HCT116 (cell line): ENCODE data around the gene SEC31B. TPM values are rescaled to one million over a fixed set of nuclear protein-coding genes. Genes with fewer than 3 reads are reported as not detected.

Experiments used
- ATAC-seq: fragments of 200-7000 bp; cut with Tn5 transposase; 2 replicates; pipeline ENCODE4 v1.9.1; 2020; ENCODE audit warnings: mild to moderate bottlenecking, moderate library complexity
- BruUV-seq: library from RNA; stranded (reverse); fragments of 400-500 nt; replicated peaks from 2 replicates; lab custom pipeline; 2021; lab: Mats Ljungman, UMichigan
- CTCF ChIA-PET: fragments of 300-600 bp; sonication (Branson Sonifier 250); formaldehyde crosslinking; loops from one replicate; lab custom pipeline; 2021; ENCODE audit warnings: antibody characterized with exemption; lab: Charles Lee
- POLR2A ChIA-PET: fragments of 300-600, 350-600 bp; sonication (Branson Sonifier 250); formaldehyde crosslinking; loops from one replicate; lab custom pipeline; 2021; ENCODE audit warnings: antibody characterized with exemption; lab: Charles Lee
- RAD21 ChIA-PET, 2 experiments: fragments of 300-600 bp; sonication (Branson Sonifier 250); formaldehyde crosslinking; loops; one replicate each; lab custom pipeline; 2023; ENCODE audit warnings: low total read pairs in 2 of 2; ENCODE audit not compliant: uncharacterized antibody in 2 of 2, unreplicated experiment in 2 of 2, low non-redundant PET in 1 of 2; lab: Charles Lee
- DNase-seq: peaks from one replicate; pipeline ENCODE4 v3.0.0-alpha.2; 2010; ENCODE audit warnings: low read depth, low spot score
- H2AFZ ChIP-seq: fragments of 200-600 bp; shearing (Covaris generic), sonication (generic); 2 replicates; pipeline ENCODE4 v1.6.1; 2017; ENCODE audit warnings: low read depth, mixed run types, mixed read lengths, antibody characterized with exemption, low read length; ENCODE audit not compliant: poor library complexity, severe bottlenecking
- H3K27ac ChIP-seq: 2 replicates; pipeline ENCODE4 v1.5.1; 2012; ENCODE audit warnings: low read depth, low read length
- H3K27me3 ChIP-seq: fragments of 200-600 bp; sonication (generic); 2 replicates; pipeline ENCODE4 v1.6.1; 2016; ENCODE audit warnings: mixed run types, low read length, mixed read lengths; ENCODE audit not compliant: insufficient read depth
- H3K36me3 ChIP-seq, 2 experiments: fragments of 200-500 bp in 1 of 2; fragments of 200-600 bp in 1 of 2; sonication (Bioruptor generic) in 1 of 2; sonication (generic) in 1 of 2; 2 replicates each; pipeline versions ENCODE4 v1.5.1 to v1.6.1; 2014 to 2016; ENCODE audit warnings: low read length in 2 of 2, inconsistent platforms in 1 of 2, mixed read lengths in 1 of 2, mixed run types in 1 of 2; ENCODE audit not compliant: insufficient read depth in 2 of 2, control insufficient read depth in 1 of 2
- H3K4me1 ChIP-seq, 2 experiments: fragments of 200-600 bp in 1 of 2; sonication (generic) in 1 of 2; 2 replicates each; pipeline versions ENCODE4 v1.5.1 to v1.6.1; 2012 to 2017; ENCODE audit warnings: low read length in 2 of 2, inconsistent platforms in 1 of 2, mild to moderate bottlenecking in 1 of 2, mixed read lengths in 1 of 2, mixed run types in 1 of 2, moderate library complexity in 1 of 2; ENCODE audit not compliant: insufficient read depth in 2 of 2, control insufficient read depth in 1 of 2
- H3K4me2 ChIP-seq: fragments of 200-600 bp; sonication (generic); 2 replicates; pipeline ENCODE4 v1.6.1; 2017; ENCODE audit warnings: mixed run types, low read length, mixed read lengths
- H3K4me3 ChIP-seq, 2 experiments: fragments of 200-600 bp in 1 of 2; sonication (generic) in 1 of 2; replicated peaks in 1 of 2; 2 replicates each; pipeline ENCODE4 v1.5.1; 2011 to 2016; ENCODE audit warnings: low read length in 2 of 2, control low read depth in 1 of 2, low read depth in 1 of 2, mild to moderate bottlenecking in 1 of 2, mixed read lengths in 1 of 2, mixed run types in 1 of 2
- H3K79me2 ChIP-seq: fragments of 200-600 bp; sonication (generic); 2 replicates; pipeline ENCODE4 v1.6.1; 2017; ENCODE audit warnings: mild to moderate bottlenecking, mixed run types, low read length, moderate library complexity, mixed read lengths; ENCODE audit not compliant: insufficient read depth
- H3K9ac ChIP-seq: fragments of 200-600 bp; sonication (generic); 2 replicates; pipeline ENCODE4 v1.6.1; 2016; ENCODE audit warnings: low read length, mixed read lengths
- H3K9me2 ChIP-seq: fragments of 200-600 bp; sonication (generic), shearing (Covaris generic); 2 replicates; pipeline ENCODE4 v1.6.1; 2017; ENCODE audit warnings: mixed run types, mild to moderate bottlenecking, moderate library complexity; ENCODE audit not compliant: insufficient read depth
- H3K9me3 ChIP-seq, 2 experiments: fragments of 200-500 bp in 1 of 2; fragments of 200-600 bp in 1 of 2; sonication (Bioruptor generic) in 1 of 2; sonication (generic) in 1 of 2; 2 replicates each; pipeline ENCODE4 v1.6.1; 2014 to 2017; ENCODE audit warnings: low read length in 2 of 2, mixed read lengths in 2 of 2, inconsistent platforms in 1 of 2, low read depth in 1 of 2, mild to moderate bottlenecking in 1 of 2, mixed run types in 1 of 2, moderate library complexity in 1 of 2; ENCODE audit not compliant: control insufficient read depth in 1 of 2, insufficient read depth in 1 of 2
- H4K20me1 ChIP-seq: fragments of 200-600 bp; sonication (generic), shearing (Covaris generic); 2 replicates; pipeline ENCODE4 v1.6.1; 2017; ENCODE audit warnings: mixed run types, mild to moderate bottlenecking, moderate library complexity; ENCODE audit not compliant: insufficient read depth
- CEBPB ChIP-seq: IDR thresholded peaks from 2 replicates; pipeline ENCODE4 v1.6.1; 2012; ENCODE audit warnings: low read depth
- EGR1 ChIP-seq: IDR thresholded peaks from 2 replicates; pipeline ENCODE4 v1.6.1; 2012; ENCODE audit warnings: low read depth
- ELF1 ChIP-seq: IDR thresholded peaks from 2 replicates; pipeline ENCODE4 v1.6.1; 2012; ENCODE audit warnings: low read depth, borderline replicate concordance
- EZH2phosphoT487 ChIP-seq: fragments of 200-600 bp; IDR thresholded peaks from 2 replicates; pipeline ENCODE4 v1.6.1; 2018; ENCODE audit warnings: antibody characterized with exemption, borderline replicate concordance
- FOSL1 ChIP-seq: IDR thresholded peaks from 2 replicates; pipeline ENCODE4 v1.6.1; 2012; ENCODE audit warnings: low read depth
- JUND ChIP-seq: IDR thresholded peaks from 2 replicates; pipeline ENCODE4 v1.6.1; 2012
- POLR2AphosphoS5 ChIP-seq: IDR thresholded peaks from 2 replicates; pipeline ENCODE4 v1.6.1; 2011; ENCODE audit warnings: mild to moderate bottlenecking, low read depth, low read length, moderate library complexity
- RAD21 ChIP-seq: IDR thresholded peaks from 2 replicates; pipeline ENCODE4 v1.6.1; 2012; ENCODE audit warnings: low read depth, mild to moderate bottlenecking
- SIN3A ChIP-seq: IDR thresholded peaks from 2 replicates; pipeline ENCODE4 v1.6.1; 2012; ENCODE audit warnings: low read depth
- SP1 ChIP-seq: IDR thresholded peaks from 2 replicates; pipeline ENCODE4 v1.6.1; 2012; ENCODE audit warnings: low read depth
- TCF7L2 ChIP-seq: IDR thresholded peaks from 2 replicates; pipeline ENCODE4 v1.7.0; 2011; ENCODE audit warnings: borderline replicate concordance, inconsistent platforms; ENCODE audit not compliant: insufficient read depth, insufficient read length; ENCODE audit errors: extremely low read depth
- YY1 ChIP-seq: IDR thresholded peaks from 2 replicates; pipeline ENCODE4 v1.6.1; 2011; ENCODE audit warnings: low read length, low read depth, moderate library complexity, mild to moderate bottlenecking; ENCODE audit not compliant: insufficient replicate concordance; ENCODE audit errors: extremely low read depth
- ZFX ChIP-seq: fragments of 450-650 bp; IDR thresholded peaks from 2 replicates; pipeline ENCODE4 v1.6.1; 2017
- ZNF274 ChIP-seq: fragments of 200-500 bp; sonication (Bioruptor generic); IDR thresholded peaks from 2 replicates; pipeline ENCODE4 v1.6.1; 2014; ENCODE audit warnings: mild to moderate bottlenecking, low read depth, low read length, inconsistent platforms
- intact Hi-C: fragments of 100-400 bp; cut with micrococcal nuclease; formaldehyde crosslinking; loops from 2 replicates; pipeline ENCODE4 v1.10.0; 2022
- total RNA-seq: library from RNA; stranded (reverse); gene quantifications from one replicate; pipeline ENCODE4 v1.2.1, GENCODE V29; 2021; ENCODE audit not compliant: unreplicated experiment
- TF ChIP-seq, protein P1 (sequence below), 3 experiments: fragments of 200-600 bp in 1 of 3; sonication (generic) in 1 of 3; IDR thresholded peaks in 2 of 3; conservative IDR thresholded peaks in 1 of 3; 2 replicates each; pipeline ENCODE4 v1.5.1; 2012 to 2017; ENCODE audit warnings: low read depth in 2 of 3, low read length in 2 of 3, antibody characterized with exemption in 1 of 3, borderline replicate concordance in 1 of 3, control low read depth in 1 of 3, mild to moderate bottlenecking in 1 of 3, mixed read lengths in 1 of 3, mixed run types in 1 of 3, moderate library complexity in 1 of 3; ENCODE audit not compliant: insufficient read depth in 1 of 3
- TF ChIP-seq, protein P2 (sequence below): IDR thresholded peaks from 2 replicates; pipeline ENCODE4 v1.6.1; 2012
- TF ChIP-seq, protein P3 (sequence below): IDR thresholded peaks from 2 replicates; pipeline ENCODE4 v1.6.1; 2012; ENCODE audit warnings: low read depth
- TF ChIP-seq, protein P4 (sequence below): IDR thresholded peaks from 2 replicates; pipeline ENCODE4 v1.6.1; 2011; ENCODE audit warnings: mild to moderate bottlenecking, low read length, moderate library complexity; ENCODE audit not compliant: insufficient replicate concordance; ENCODE audit errors: extremely low read depth
- TF ChIP-seq, protein P5 (sequence below): IDR thresholded peaks from 2 replicates; pipeline ENCODE4 v1.6.1; 2012

Gene SEC31B
- total RNA-seq, 1 experiment from 2014 or later: 30.9 TPM

DNA sequence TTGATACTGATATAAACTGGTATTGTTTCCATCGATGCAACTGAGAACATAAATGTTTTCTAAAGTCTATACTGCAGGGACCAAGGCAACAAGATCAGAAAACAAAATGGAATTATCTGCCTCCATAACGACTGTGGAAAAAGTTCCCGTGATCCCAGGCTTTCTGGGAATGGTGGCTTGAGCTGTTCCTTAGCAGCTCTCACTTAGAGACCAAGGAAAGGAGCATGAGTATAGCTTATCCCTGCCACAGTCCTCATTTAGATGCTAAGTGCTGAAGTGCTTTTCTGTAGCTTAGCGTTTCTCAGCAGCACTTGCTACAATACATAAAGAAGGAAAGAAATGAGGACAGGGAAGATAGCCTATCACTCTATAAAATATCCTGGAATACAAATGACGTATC lies 51.3 kb downstream of the SEC31B start (continued):
- no peak for TF ChIP-seq TCF7L2
- TF ChIP-seq CEBPB: no peak
- TF ChIP-seq ZNF274: no peak
- no peak for TF ChIP-seq ELF1
- no peak for TF ChIP-seq ZFX
- TF ChIP-seq, protein P1, sequence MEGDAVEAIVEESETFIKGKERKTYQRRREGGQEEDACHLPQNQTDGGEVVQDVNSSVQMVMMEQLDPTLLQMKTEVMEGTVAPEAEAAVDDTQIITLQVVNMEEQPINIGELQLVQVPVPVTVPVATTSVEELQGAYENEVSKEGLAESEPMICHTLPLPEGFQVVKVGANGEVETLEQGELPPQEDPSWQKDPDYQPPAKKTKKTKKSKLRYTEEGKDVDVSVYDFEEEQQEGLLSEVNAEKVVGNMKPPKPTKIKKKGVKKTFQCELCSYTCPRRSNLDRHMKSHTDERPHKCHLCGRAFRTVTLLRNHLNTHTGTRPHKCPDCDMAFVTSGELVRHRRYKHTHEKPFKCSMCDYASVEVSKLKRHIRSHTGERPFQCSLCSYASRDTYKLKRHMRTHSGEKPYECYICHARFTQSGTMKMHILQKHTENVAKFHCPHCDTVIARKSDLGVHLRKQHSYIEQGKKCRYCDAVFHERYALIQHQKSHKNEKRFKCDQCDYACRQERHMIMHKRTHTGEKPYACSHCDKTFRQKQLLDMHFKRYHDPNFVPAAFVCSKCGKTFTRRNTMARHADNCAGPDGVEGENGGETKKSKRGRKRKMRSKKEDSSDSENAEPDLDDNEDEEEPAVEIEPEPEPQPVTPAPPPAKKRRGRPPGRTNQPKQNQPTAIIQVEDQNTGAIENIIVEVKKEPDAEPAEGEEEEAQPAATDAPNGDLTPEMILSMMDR (IDR thresholded peaks at IDR 0.05 in 2 of 3, conservative IDR thresholded peaks at IDR 0.05 in 1 of 3; ENCODE audit: borderline replicate concordance in 1 of 3, insufficient read depth in 1 of 3, low read depth in 2 of 3, low read length in 2 of 3): no peak
- TF ChIP-seq, protein P2, sequence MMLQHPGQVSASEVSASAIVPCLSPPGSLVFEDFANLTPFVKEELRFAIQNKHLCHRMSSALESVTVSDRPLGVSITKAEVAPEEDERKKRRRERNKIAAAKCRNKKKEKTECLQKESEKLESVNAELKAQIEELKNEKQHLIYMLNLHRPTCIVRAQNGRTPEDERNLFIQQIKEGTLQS: no peak
- TF ChIP-seq EGR1: no peak
- TF ChIP-seq FOSL1: no peak

DNA sequence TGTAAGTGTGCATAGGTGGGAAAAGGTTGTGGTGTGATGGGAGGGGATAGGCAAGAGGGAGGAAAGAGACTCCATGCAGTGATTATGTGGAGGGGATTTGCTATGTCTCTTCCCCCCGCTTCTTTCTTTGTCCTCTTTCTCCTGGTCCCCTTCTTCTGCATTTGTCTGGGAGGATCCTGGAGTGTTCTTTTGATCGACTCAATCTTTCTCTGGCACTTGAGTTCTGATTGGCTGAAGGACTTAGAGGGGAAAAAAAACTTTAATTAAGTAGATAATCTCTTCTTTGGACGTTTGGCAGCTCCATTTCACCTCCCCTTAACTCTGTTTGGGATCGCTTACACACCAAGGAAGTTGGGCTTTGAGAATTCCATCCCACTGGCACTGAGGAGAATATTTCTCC lies 57.0 kb downstream of the SEC31B start, which contains the start of gene WNT8B:
Gene WNT8B (plus strand): TSS at position 301 of the 400 bp plus-strand sequence. CDS start 160 bp downstream, outside the sequence.
- POLR2A ChIA-PET: no interaction called here
- no peak within 1 kb of the TSS for H3K4me3 ChIP-seq
- ATAC-seq (no peak), DNase-seq (no peak)
- H3K36me3 ChIP-seq: no peaks in the 10 kb centered on the region
- no peaks in the 10 kb centered on the region for H3K9me2 ChIP-seq
- no peaks in the 10 kb centered on the region for H3K79me2 ChIP-seq
- CTCF ChIA-PET: interaction anchor here (1.7 kb wide), 1 partner anchor 56 kb away, joined by 5 read pairs; no protein-coding TSS in a partner anchor
- H3K27ac ChIP-seq: no peak within 1 kb of the TSS
- no peak within 1 kb of the TSS for H3K4me2 ChIP-seq
- H3K4me1 ChIP-seq: no peaks in the 10 kb centered on the region
- H3K9ac ChIP-seq: no peak within 1 kb of the TSS
- RAD21 ChIA-PET: no interaction called here
- no peaks in the 10 kb centered on the region for H3K9me3 ChIP-seq
- no peaks in the 10 kb centered on the region for H3K27me3 ChIP-seq
- H4K20me1 ChIP-seq: no peaks in the 10 kb centered on the region
- intact Hi-C loops: no loop called here
- no peak within 1 kb of the TSS for H2AFZ ChIP-seq
- no TSS peak for BruUV-seq
- TF ChIP-seq JUND (no peak), ZFX (no peak), SP1 (no peak), SIN3A (no peak), FOSL1 (no peak), ZNF274 (no peak), YY1 (no peak), EZH2phosphoT487 (no peak), POLR2AphosphoS5 (no peak), TCF7L2 (no peak), RAD21 (no peak)
- TF ChIP-seq, protein P3, sequence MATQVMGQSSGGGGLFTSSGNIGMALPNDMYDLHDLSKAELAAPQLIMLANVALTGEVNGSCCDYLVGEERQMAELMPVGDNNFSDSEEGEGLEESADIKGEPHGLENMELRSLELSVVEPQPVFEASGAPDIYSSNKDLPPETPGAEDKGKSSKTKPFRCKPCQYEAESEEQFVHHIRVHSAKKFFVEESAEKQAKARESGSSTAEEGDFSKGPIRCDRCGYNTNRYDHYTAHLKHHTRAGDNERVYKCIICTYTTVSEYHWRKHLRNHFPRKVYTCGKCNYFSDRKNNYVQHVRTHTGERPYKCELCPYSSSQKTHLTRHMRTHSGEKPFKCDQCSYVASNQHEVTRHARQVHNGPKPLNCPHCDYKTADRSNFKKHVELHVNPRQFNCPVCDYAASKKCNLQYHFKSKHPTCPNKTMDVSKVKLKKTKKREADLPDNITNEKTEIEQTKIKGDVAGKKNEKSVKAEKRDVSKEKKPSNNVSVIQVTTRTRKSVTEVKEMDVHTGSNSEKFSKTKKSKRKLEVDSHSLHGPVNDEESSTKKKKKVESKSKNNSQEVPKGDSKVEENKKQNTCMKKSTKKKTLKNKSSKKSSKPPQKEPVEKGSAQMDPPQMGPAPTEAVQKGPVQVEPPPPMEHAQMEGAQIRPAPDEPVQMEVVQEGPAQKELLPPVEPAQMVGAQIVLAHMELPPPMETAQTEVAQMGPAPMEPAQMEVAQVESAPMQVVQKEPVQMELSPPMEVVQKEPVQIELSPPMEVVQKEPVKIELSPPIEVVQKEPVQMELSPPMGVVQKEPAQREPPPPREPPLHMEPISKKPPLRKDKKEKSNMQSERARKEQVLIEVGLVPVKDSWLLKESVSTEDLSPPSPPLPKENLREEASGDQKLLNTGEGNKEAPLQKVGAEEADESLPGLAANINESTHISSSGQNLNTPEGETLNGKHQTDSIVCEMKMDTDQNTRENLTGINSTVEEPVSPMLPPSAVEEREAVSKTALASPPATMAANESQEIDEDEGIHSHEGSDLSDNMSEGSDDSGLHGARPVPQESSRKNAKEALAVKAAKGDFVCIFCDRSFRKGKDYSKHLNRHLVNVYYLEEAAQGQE: no peak
- TF ChIP-seq, protein P4, sequence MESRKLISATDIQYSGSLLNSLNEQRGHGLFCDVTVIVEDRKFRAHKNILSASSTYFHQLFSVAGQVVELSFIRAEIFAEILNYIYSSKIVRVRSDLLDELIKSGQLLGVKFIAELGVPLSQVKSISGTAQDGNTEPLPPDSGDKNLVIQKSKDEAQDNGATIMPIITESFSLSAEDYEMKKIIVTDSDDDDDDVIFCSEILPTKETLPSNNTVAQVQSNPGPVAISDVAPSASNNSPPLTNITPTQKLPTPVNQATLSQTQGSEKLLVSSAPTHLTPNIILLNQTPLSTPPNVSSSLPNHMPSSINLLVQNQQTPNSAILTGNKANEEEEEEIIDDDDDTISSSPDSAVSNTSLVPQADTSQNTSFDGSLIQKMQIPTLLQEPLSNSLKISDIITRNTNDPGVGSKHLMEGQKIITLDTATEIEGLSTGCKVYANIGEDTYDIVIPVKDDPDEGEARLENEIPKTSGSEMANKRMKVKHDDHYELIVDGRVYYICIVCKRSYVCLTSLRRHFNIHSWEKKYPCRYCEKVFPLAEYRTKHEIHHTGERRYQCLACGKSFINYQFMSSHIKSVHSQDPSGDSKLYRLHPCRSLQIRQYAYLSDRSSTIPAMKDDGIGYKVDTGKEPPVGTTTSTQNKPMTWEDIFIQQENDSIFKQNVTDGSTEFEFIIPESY: no peak
- TF ChIP-seq, protein P5, sequence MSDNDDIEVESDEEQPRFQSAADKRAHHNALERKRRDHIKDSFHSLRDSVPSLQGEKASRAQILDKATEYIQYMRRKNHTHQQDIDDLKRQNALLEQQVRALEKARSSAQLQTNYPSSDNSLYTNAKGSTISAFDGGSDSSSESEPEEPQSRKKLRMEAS: no peak
